ENCODE data around the gene AKAP13.

DNA sequence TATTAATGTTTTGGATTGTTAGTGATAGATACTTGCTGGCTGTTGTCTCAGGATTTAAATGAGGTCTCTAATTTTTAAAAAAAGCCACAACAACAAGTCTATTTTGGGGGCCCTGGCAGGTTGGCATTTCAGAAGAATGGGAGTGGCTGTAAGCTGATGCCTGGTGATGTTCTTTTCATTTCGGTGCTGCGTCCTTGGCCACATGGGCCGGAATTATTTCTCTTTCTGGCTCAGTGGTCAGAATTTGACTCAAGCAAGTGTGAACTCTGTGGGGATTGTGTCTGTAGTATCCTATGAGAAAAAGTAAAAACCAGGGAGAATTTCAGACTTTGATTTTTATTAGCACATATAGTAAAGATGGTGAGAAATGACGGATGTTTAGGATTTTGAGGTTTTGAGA, 203.0 kb downstream of the AKAP13 start:
- TF ChIP-seq TCF12 (IDR thresholded peaks at IDR 0.05; ENCODE audit: low read depth) (no peak), EP300 (IDR thresholded peaks at IDR 0.05; ENCODE audit: borderline replicate concordance) (no peak), RAD21 (IDR thresholded peaks at IDR 0.05; ENCODE audit: low read depth) (no peak), ZBTB7A (IDR thresholded peaks at IDR 0.05; ENCODE audit: low read depth) (no peak), CEBPB (IDR thresholded peaks at IDR 0.05) (no peak), TAF1 (IDR thresholded peaks at IDR 0.05; ENCODE audit: low read depth) (no peak), CREB1 (IDR thresholded peaks at IDR 0.05; ENCODE audit: low read depth) (no peak), YY1 (IDR thresholded peaks at IDR 0.05; ENCODE audit: low read depth) (no peak), TEAD4 (IDR thresholded peaks at IDR 0.05) (no peak), FOXM1 (IDR thresholded peaks at IDR 0.05; ENCODE audit: borderline replicate concordance, low read depth) (no peak), NFIC (IDR thresholded peaks at IDR 0.05) (no peak)
- TF ChIP-seq, protein P1, sequence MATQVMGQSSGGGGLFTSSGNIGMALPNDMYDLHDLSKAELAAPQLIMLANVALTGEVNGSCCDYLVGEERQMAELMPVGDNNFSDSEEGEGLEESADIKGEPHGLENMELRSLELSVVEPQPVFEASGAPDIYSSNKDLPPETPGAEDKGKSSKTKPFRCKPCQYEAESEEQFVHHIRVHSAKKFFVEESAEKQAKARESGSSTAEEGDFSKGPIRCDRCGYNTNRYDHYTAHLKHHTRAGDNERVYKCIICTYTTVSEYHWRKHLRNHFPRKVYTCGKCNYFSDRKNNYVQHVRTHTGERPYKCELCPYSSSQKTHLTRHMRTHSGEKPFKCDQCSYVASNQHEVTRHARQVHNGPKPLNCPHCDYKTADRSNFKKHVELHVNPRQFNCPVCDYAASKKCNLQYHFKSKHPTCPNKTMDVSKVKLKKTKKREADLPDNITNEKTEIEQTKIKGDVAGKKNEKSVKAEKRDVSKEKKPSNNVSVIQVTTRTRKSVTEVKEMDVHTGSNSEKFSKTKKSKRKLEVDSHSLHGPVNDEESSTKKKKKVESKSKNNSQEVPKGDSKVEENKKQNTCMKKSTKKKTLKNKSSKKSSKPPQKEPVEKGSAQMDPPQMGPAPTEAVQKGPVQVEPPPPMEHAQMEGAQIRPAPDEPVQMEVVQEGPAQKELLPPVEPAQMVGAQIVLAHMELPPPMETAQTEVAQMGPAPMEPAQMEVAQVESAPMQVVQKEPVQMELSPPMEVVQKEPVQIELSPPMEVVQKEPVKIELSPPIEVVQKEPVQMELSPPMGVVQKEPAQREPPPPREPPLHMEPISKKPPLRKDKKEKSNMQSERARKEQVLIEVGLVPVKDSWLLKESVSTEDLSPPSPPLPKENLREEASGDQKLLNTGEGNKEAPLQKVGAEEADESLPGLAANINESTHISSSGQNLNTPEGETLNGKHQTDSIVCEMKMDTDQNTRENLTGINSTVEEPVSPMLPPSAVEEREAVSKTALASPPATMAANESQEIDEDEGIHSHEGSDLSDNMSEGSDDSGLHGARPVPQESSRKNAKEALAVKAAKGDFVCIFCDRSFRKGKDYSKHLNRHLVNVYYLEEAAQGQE (IDR thresholded peaks at IDR 0.05; ENCODE audit: low read depth): no peak
- TF ChIP-seq, protein P2, sequence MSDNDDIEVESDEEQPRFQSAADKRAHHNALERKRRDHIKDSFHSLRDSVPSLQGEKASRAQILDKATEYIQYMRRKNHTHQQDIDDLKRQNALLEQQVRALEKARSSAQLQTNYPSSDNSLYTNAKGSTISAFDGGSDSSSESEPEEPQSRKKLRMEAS (IDR thresholded peaks at IDR 0.05): no peak
- TF ChIP-seq, protein P3, sequence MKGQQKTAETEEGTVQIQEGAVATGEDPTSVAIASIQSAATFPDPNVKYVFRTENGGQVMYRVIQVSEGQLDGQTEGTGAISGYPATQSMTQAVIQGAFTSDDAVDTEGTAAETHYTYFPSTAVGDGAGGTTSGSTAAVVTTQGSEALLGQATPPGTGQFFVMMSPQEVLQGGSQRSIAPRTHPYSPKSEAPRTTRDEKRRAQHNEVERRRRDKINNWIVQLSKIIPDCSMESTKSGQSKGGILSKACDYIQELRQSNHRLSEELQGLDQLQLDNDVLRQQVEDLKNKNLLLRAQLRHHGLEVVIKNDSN (IDR thresholded peaks at IDR 0.05): no peak
